ENCODE results near the gene GLDN. TPM values are rescaled to one million over a fixed set of nuclear protein-coding genes. Genes with fewer than 3 reads are reported as not detected.

Gene GLDN
- total RNA-seq, 2 donors from 2014 or later, result 1.5 to 9.1 TPM

DNA sequence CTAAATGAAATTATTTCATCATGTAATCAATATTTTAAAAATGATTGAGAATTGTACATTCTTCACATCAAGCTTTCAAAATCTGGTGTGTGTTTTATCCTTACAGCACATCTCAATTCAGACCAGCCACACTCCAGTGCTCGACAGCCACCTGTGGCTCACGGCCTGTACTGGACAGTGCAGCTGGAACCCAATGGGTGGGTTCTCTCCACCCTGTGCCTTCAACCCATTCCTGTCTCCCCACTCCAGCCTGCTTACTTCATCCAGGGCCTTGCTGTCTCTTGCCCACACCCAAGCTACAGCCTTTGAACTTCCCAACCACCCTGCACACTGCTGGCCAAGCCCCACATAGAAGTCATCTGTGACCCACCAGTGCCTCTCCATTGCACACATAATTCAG lies 20.6 kb upstream of the GLDN start:
- intact Hi-C loops (cut with DNase I), result no loop called here
- ATAC-seq, result no peak
- no peak for DNase-seq

DNA sequence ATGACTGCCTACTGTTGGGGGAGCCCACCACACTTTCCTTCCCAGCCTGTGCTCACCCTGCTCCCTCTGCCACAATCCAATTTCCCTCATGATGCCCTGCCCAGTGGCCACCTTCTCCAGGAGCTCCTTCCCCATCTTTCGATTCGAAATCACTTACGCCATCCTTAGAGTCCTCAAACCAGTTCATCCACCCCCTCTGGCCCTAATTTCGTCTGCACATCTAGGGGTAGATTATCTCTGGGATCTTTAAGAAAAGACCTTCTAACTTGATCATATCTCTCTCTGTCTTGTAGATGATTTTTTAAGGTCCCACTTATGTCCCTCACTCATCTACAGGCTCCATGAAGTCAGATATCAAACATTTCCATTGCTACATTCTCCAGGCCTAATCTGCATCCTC lies 20.1 kb upstream of the GLDN start:
- DNase-seq (no peak), ATAC-seq (no peak)
- intact Hi-C loops (cut with DNase I), result no loop called here

DNA sequence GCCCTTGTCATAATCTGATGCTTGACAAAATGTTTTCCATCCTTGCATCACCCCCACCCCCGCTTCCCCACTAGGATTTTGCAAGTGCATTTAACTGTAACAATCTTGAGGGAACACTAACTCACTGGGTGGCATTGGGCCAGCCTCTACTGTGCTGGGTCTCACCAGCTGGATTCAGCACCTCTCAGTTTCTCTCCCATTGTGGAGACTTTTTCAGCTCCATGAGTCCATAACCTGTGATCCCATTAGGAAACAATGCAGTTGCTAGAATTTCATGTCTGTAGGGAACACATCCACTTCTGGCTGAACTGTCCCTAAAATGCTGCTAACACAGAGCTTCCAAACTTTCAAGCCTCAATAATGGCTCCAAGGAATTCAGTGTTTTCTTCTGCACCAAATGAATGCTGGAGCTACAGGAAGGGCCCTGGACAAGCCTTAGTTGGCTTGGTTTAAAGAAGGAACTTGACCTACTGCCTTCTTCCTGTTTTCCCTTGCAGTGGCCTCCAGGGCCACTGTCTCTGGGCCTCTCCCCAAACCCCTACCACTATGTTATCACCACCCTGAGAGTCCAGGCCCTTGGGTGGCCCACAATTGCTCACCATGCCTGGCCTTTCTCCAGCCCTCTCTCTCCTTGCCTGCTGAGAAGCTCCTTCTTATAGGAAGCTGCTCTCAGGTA lies 18.7 kb upstream of the GLDN start:
- intact Hi-C loops (cut with DNase I), result no loop called here
- ATAC-seq, result peak; percentile 73 to 75

DNA sequence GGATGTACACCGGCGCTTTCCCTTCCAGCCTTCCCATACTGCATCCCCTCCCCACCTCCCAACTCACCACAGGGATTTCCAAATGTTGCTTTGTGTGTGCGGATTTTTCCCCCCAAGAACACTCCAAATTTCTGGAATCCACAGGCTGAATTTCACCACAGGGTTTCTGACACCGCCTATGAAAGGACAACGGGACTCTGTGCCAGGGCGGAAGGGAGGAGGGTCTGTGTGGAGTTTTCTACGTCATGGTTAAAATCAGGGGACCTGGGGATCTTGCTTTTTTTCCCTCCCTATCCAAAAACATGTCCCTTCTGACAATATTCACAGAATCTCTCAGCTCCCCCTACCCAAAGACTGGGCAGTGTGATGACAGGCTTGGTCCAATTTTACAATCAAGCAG lies 17.7 kb upstream of the GLDN start:
- peak in 1 of 2 donors; percentile 23 for ATAC-seq
- peak; percentile 43 for DNase-seq
- intact Hi-C loops (cut with DNase I), result no loop called here

More for the DNA sequence above, 18.7 kb upstream of the GLDN start:
- peak; percentile 81 for DNase-seq

DNA sequence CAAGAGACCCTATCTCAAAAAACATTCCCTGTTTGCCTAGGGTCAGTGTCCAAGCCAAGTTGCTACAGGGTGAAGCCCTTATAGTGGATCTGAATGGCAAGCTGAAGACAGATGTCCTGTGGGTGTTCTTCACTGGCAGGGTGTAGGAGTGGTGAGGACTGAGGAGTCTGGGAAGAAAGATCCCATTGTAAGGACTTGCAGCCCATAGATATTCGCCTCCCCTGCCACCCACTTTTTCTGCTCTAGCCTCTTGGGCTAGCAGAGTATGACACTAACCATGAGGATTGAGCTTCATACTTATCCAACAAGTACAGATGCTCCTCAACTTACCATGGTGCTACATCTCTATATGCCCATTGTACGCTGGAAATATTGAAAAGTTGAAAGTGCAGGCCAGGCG lies 16.3 kb upstream of the GLDN start:
- no peak for ATAC-seq
- DNase-seq, result no peak
- intact Hi-C loops (cut with DNase I), result no loop called here

DNA sequence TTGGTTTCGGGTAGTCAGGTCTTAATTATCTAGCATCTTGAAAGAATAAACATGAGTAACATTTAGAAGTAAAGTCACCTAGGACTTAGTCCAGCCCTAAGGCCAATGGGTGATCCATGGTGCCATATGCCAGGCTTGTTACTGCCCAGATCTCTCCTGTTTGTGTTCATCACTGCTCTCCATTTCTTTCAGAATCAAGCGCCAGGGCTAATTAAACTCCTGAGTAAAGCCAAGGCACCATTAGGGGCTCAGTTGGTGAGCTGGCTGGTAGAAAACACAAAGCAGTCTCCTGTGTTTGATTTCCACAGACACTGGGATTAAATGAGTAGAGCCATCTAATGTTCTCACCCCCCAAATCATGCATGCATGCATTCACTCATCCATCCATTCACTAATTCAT lies 14.4 kb upstream of the GLDN start:
- DNase-seq (no peak), ATAC-seq (no peak)
- intact Hi-C loops (cut with DNase I), result no loop called here

DNA sequence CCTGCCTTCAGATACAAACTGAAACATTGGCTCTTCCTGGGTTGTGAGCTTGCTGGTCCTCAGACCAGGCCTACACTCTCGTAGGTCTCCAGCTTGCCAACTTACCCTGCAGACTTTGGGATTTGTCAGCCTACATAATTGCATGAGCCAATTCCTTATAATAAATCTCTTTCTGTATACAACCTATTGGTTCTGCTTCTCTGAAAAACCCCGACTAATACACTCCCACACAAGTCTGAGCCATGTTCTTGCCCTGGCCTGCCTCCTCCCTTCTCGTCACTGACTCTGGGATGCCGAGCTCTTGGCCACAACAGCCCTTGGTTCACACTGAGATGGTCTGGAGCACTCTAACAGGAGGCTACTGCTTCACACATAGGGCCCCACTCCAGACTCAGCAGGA lies 12.5 kb upstream of the GLDN start:
- intact Hi-C loops (cut with DNase I), result no loop called here
- ATAC-seq (no peak), DNase-seq (no peak)

DNA sequence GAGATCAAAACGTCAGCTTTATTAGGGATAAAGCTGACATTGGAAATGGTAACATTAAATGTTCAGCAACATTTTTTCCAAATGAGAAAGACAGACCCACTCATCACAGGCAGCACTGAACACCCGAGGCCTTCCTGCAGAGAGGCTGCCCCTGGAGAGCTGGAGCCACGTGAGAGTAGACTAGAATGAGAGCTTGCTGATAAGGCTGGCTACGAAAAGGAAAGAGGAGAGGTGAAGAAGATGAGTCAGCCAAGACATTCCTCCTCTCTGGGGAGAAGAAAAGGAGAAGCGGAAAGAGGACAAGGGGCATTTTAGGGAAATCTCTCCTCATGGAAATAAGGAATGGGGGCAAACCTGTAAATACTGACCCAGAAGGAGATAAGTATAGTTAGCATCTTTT lies 10.3 kb upstream of the GLDN start:
- DNase-seq, result no peak
- ATAC-seq, result peak in 1 of 2 donors; percentile 38
- intact Hi-C loops (cut with DNase I), result no loop called here

DNA sequence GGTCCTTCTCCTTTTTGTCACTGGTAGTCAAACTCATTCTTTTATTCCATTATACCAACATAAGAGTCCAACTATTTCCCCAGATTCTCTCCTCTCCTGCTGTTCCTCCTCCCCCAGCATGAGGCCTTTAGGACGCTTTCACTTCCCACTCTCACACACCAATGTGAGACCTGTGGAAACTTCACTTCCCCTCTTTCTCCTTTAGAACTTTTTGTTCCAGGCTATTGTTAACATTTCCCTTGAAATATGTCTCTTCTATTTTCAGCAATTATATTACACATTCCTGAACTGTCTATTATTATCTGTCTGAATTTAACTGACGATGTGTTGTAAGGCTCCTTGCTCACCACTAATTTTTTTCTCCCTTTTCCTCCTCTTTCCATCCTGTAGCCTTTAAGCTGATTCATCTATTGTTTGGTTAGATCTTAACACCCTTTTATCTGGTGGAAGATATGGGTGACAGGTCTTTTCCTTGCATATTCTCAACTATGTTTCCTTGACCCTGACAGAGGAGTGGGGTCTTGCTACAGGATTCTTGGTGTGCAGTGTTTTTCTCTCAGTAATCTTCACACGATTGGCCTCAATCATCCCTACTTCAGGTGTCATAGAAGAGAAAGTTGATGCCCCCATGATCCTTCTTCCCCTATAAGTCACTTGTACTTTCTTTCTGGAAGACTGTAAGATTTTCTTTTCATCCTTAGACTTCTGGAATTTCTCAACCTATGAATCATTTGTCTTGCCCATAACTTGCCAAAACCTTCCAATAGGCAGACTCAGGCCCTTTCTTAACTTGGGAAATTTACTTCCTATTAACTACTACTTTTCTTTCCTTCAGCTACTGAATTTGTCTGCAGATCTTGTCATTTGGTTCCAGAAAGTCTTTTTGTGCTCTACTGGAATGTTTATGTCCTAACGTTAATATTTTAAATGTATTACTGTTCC lies 9.0 kb upstream of the GLDN start:
- intact Hi-C loops (cut with DNase I), result no loop called here
- DNase-seq, result no peak
- ATAC-seq, result peak in 1 of 2 donors; percentile 59

DNA sequence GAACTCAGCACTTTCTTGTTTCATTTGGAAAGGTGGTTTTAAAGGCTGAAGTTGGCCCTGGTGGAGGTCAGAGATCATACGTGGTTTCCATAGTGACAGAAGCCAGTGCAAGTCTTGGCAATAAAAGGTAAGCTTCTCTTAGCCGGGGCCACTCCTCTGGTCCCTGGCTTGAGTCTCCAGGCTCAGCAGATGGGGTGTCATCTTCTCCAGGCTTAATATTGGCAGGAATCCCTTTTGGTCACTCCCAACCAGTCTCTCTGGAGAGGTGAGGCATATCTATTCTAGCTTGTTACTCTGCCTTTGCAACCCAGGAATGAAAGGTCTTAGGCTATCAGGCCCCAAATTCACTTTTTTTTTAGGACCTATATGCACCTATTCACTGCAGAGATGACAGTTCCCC lies 7.9 kb upstream of the GLDN start:
- ATAC-seq (no peak), DNase-seq (no peak)
- intact Hi-C loops (cut with DNase I), result no loop called here

DNA sequence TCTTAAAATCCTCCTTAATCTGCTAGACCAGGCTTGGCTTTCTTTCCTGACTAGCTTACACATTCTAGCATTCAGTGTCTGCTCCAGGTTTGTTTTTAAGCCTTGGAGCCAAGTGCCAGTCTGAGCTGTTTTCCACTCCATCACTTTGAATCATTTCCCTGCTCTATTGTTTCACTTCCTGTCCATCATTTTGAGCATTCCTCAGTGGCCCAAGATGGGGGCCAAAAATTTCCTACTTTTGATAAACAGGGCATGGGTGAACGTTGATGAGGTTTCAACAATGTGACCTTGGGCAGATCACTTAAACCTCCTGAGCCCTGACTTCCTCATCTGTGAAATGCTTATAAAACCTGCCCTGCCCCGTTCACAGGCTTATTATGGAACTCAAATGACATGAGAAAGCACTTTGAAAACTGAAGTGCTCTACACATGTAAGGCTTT lies 7.4 kb upstream of the GLDN start:
- DNase-seq (no peak), ATAC-seq (no peak)

DNA sequence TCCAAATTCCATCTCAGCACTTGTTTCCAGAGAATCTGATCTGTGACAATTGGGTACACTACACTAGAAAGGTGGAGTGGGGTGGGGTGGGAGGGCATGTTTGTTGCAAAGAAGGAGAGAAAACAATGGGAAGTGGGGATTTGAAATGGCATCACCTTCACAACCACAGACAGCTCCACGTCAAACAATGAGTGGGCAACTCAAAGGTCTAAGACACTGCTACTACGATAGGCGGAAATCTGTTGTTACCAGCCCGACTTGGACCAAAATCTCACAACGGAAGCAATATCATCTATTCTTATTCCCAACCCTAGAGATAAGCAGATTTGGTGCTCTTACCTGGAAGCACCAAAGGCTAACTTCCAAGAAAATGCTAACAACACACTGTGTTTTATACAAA lies 6.4 kb upstream of the GLDN start:
- ATAC-seq (no peak), DNase-seq (no peak)
- intact Hi-C loops (cut with DNase I), result no loop called here

More for the DNA sequence above, 7.4 kb upstream of the GLDN start:
- intact Hi-C loops (cut with DNase I), result no loop called here

DNA sequence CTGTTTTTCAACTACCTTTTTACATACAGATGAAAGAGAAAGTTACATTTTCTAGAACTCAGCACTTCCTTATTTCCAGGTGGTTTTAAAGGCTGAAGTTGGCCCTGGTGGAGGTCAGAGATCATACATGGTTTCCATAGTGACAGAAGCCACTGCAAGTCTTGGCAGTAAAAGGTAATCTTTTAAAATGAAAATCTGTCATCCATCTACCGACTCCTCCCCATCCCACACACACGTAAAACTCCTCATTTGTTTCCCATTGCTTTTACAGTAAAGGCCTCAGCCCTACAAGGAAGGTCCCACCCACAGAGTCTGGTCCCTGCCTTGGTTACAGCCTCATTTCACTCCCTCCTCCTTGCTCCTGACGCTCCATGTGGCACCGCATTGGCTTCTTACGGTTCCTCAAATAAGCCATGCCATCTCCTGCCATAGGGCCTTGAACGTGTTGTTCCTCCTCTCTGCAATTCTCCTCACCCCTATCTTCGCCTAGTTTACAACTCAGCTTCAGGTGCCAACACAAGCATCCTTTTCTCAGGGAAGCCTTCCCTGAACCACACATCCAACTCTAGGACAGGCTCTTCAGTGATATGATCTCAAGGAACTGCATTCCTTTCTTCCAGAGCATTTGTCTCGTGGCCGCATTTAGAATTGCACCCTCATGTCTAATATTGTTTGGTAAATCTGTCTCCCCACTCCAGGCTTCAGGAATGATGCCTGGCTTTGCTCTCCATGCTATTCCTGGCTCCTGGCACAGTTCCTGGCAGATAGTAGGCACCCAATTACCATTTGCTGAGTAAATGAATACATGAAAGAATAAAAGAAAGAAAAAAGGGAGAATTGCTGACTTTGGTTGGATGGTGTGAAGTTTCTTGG lies 5.7 kb upstream of the GLDN start:
- intact Hi-C loops (cut with DNase I), result no loop called here
- ATAC-seq, result peak; percentile 26 to 56

DNA sequence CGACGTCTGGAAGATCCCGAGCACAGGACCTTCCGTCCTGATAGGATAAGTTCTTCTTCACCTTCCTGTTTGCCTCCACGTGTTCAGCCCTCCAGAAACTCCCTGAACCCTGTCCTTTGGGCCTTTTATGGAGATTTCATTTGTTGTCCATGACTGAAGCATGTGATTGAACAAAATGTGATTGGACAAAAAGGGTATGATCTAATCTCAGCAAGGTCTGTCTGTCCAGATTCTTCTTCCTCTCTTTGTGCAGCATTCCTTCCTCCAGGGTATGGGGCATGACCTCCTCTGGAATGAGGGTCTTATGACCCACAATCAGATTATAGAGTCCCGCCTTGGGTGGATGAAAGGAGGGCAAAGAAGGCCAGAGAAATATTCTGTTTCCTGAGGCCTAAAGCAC lies 3.0 kb upstream of the GLDN start, which contains the start of gene CYP19A1:
Gene CYP19A1, minus strand, starts transcription at position 101 of the 400 bp plus-strand sequence. CDS start 95,684 bp downstream, outside the sequence.
- intact Hi-C loops (cut with DNase I), result no loop called here
- DNase-seq (no peak), ATAC-seq (no peak)

More for the DNA sequence above, 5.7 kb upstream of the GLDN start:
- DNase-seq, result peak; percentile 38

DNA sequence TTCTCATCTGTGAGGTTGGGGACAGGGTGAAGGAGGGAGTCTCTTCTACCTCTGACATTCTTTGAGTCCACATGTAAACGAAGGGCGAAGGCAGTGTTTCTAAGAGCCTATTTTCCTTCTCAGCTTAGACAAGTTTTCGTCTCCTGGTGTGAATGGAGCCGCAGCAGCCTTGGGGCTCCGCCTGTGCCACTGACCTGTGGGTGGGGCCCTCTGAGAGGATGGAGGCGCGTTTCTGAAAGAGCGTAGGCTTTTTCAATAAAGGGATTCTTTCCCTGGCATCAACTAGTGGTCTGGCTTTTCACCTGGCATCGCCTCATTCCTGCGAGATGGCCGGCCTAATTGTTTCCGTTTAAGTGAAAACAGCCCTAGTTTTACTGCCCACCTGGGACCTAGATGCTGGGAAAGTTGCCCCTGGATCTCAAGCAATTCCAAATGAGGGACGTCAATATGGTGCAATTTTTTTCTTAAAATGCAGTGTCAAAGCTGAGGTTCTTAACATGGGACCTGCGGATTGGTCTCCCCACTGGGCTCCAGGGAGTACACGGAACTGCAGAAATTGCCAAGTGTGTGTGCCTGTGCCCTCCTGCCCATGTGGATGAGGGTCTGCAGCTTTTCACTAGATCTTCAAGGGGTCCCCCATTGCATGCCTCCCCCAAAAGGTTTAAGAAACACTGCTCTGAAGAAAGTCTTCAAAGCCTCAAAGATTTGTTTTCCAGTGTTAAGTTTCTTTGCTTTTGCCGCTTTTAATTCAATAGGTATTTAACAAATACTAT lies 958 bp downstream of the GLDN start:
- ATAC-seq (peak in 1 of 2 donors; percentile 4), DNase-seq (no peak)
- intact Hi-C loops (cut with DNase I), result no loop called here

DNA sequence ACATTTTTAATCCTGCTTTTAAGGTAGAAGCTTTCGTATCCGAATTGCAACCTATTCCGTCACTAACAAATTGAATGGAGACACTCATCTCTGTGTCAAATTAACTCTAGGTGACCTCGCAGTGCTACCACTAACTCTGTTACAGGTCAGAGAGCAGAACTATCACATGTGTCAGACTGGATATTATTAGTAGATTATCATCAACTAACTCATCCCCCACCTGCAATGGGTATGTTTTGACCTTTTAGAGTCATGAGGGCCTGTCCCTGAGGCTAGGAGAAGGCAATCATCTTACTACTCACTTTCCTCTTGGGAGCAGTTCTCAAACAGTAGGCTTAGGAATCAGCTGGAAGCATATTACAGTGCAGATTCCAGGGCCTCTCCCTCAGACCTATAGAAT lies 2.0 kb downstream of the GLDN start:
- intact Hi-C loops (cut with DNase I), result no loop called here
- DNase-seq (no peak), ATAC-seq (no peak)

DNA sequence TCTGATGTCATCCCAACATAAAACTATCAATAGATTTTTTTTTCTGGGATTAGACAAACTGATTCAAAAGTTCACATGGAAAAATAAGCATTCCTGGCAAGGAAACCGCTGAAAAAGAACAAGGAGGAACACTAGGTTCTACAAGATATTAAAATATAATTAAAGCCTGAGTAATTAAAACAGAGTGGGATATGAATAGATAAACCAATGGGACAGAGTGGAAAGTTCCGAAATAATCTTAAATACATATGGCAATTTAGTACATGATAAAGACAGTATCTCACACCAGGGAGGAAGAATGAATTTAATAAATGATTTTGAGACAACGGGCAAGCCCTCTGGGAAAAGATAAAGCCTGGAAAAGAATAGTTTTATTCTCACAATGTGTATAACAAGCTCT lies 4.7 kb downstream of the GLDN start:
- ATAC-seq, result no peak
- intact Hi-C loops (cut with DNase I), result no loop called here
- DNase-seq, result no peak

DNA sequence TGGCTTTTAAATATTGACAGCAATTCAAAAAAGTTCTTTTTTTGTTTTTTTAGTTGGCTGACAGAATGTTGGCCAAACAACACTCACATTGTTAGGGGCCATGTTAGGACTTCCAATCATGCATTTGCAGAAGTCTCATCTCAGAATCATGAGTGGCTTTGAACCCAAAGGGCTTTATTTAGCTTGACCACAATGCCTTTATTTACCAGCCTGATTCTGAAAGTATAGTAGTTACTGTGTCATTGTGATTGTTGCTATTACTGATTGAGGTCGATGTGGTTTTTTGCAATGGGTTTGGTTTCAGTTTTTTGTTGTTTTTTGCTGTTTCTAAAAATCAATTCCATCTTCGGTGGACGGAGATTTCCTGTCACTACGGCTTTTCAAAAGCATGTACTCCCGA lies 7.2 kb downstream of the GLDN start:
- ATAC-seq, result no peak
- intact Hi-C loops (cut with DNase I), result no loop called here
- DNase-seq, result no peak

All from left cardiac atrium (tissue), 4 donors.